HepG2 (cell line): ENCODE data around the gene ARG2. TPM values are rescaled to one million over a fixed set of nuclear protein-coding genes. Genes with fewer than 3 reads are reported as not detected.

Source experiments
- CBX5 ChIP-seq: sonication (generic); formaldehyde crosslinking; IDR thresholded peaks from 2 replicates; pipeline ENCODE4 v1.4.0; 2020; ENCODE audit warnings: missing genetic modification reagents, borderline replicate concordance
- NFIC ChIP-seq: IDR thresholded peaks from 2 replicates; pipeline ENCODE4 v1.6.1; 2012; ENCODE audit warnings: mild to moderate bottlenecking, low read length, inconsistent platforms
- PAX8 ChIP-seq: sonication (generic); formaldehyde crosslinking; IDR thresholded peaks from 2 replicates; pipeline ENCODE4 v1.8.0; 2022; ENCODE audit warnings: mild to moderate bottlenecking, missing genetic modification reagents, borderline replicate concordance
- XBP1 ChIP-seq: sonication (generic); formaldehyde crosslinking; IDR thresholded peaks from 2 replicates; pipeline ENCODE4 v1.5.0; 2020; ENCODE audit warnings: missing genetic modification reagents
- ZNF12 ChIP-seq: sonication (generic); formaldehyde crosslinking; IDR thresholded peaks from 2 replicates; pipeline ENCODE4 v1.5.0; 2020; ENCODE audit warnings: missing genetic modification reagents
- ZNF326 ChIP-seq: sonication (generic); formaldehyde crosslinking; IDR thresholded peaks from 2 replicates; pipeline ENCODE4 v1.4.0; 2020; ENCODE audit warnings: missing genetic modification reagents, borderline replicate concordance
- ZNF367 ChIP-seq: sonication (generic); formaldehyde crosslinking; IDR thresholded peaks from 2 replicates; pipeline ENCODE4 v1.4.0; 2020; ENCODE audit warnings: missing genetic modification reagents, borderline replicate concordance
- ZNF614 ChIP-seq: IDR thresholded peaks from 2 replicates; pipeline ENCODE4 v1.6.1; 2018; ENCODE audit warnings: missing biosample characterization, missing genetic modification reagents, inconsistent platforms, borderline replicate concordance
- ZNF660 ChIP-seq: sonication (generic); formaldehyde crosslinking; IDR thresholded peaks from 2 replicates; pipeline ENCODE4 v1.5.1; 2020; ENCODE audit warnings: mild to moderate bottlenecking, low read depth, missing genetic modification reagents, borderline replicate concordance
- ZNF775 ChIP-seq: sonication (generic); formaldehyde crosslinking; IDR thresholded peaks from 2 replicates; pipeline ENCODE4 v1.4.0; 2020; ENCODE audit warnings: missing genetic modification reagents, mild to moderate bottlenecking, moderate library complexity, borderline replicate concordance
- ZNF790 ChIP-seq: sonication (generic); formaldehyde crosslinking; IDR thresholded peaks from 2 replicates; pipeline ENCODE4 v1.8.0; 2022; ENCODE audit warnings: missing genetic modification reagents, mild to moderate bottlenecking, borderline replicate concordance
- ZNF816 ChIP-seq: sonication (generic); formaldehyde crosslinking; IDR thresholded peaks from 2 replicates; pipeline ENCODE4 v1.8.0; 2022; ENCODE audit warnings: missing genetic modification reagents, mild to moderate bottlenecking, borderline replicate concordance
- polyA plus RNA-seq, 8 experiments: library from polyadenylated mRNA; depleted of rRNA in 3 of 8; stranded (reverse) in 7 of 8; unstranded in 1 of 8; fragments of >200 nt; fragmentation: Illumina TruSeq in 4 of 8; extraction: Trizol in 4 of 8; gene quantifications; 2 replicates each; pipeline versions ENCODE4 v1.2.1 to v1.2.3, GENCODE V29; 2011 to 2016; ENCODE audit warnings: low read depth in 4 of 8, missing spikeins in 1 of 8, mixed read lengths in 1 of 8; ENCODE audit not compliant: insufficient read depth in 1 of 8
- total RNA-seq, 5 experiments: library from RNA; depleted of rRNA; stranded (reverse); fragments of >200 nt; fragmentation: Illumina TruSeq; extraction: Trizol; gene quantifications; 2 replicates each; pipeline ENCODE4 v1.2.3, GENCODE V29; 2016; ENCODE audit warnings: low read depth in 1 of 5
- TF ChIP-seq, protein P1 (sequence below): sonication (generic); formaldehyde crosslinking; IDR thresholded peaks from 2 replicates; pipeline ENCODE4 v1.4.0; 2020; ENCODE audit warnings: missing genetic modification reagents, mild to moderate bottlenecking, borderline replicate concordance
- TF ChIP-seq, protein P2 (sequence below): conservative IDR thresholded peaks from 2 replicates; pipeline ENCODE4 v1.6.1; 2018; ENCODE audit warnings: missing genetic modification reagents
- TF ChIP-seq, protein P3 (sequence below): sonication (generic); formaldehyde crosslinking; IDR thresholded peaks from 2 replicates; pipeline ENCODE4 v1.4.0; 2020; ENCODE audit warnings: missing genetic modification reagents
- TF ChIP-seq, protein P4 (sequence below): sonication (generic); formaldehyde crosslinking; conservative IDR thresholded peaks from 2 replicates; pipeline ENCODE4 v1.4.0; 2020; ENCODE audit warnings: missing genetic modification reagents
- TF ChIP-seq, protein P5 (sequence below): sonication (generic); formaldehyde crosslinking; IDR thresholded peaks from 2 replicates; pipeline ENCODE4; 2020; ENCODE audit warnings: missing genetic modification reagents, mild to moderate bottlenecking, borderline replicate concordance
- TF ChIP-seq, protein P6 (sequence below): sonication (generic); formaldehyde crosslinking; IDR thresholded peaks from 2 replicates; pipeline ENCODE4 v1.5.0; 2020; ENCODE audit warnings: missing genetic modification reagents, mild to moderate bottlenecking, borderline replicate concordance

ARG2 gene
- total and polyA plus RNA-seq, 2 of the 13 experiments (the other 11 are each of a cell fraction or from before 2014, with no cell fraction given) = 37.5 to 73.6 TPM

DNA sequence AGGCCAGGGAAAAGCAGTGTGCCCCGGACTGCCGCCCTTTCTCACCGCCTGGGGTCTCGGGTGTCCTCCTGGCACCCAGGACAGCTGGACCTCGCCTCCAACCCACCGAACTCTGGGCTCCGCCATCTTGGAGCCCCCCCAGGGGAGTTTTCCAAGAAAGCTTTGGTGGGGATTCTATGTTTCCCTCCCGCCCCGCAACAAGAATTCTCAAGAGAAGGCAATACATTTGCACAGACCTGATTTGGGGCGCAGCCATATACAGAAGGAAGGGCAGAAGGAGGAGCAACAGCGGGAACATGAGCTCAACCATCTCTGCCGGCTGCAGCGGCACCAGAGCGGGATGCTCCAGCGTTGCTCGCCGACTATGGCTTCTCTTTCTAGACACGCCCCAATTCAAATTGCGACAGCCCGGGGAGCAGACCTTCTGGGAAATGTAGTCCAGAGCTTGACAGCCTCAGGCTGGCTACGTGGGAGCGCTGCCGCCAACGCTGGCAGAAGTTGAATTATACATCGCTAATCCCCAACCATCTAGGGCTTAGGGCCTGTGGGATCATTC is 75.8 kb downstream of the ARG2 start, which contains the start of gene RDH11 (continued):
- TF ChIP-seq, protein P1, sequence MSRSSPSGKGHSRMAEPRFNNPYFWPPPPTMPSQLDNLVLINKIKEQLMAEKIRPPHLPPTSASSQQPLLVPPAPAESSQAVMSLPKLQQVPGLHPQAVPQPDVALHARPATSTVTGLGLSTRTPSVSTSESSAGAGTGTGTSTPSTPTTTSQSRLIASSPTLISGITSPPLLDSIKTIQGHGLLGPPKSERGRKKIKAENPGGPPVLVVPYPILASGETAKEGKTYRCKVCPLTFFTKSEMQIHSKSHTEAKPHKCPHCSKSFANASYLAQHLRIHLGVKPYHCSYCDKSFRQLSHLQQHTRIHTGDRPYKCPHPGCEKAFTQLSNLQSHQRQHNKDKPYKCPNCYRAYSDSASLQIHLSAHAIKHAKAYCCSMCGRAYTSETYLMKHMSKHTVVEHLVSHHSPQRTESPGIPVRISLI (CRISPR knock-in tag) = no peak
- TF ChIP-seq ZNF790 (CRISPR knock-in tag) (no peak), ZNF816 (CRISPR knock-in tag) (no peak; the same call in 1 of the 2 replicates), ZNF614 (peak; percentile 42; the same call in 1 of the 2 replicates), ZNF326 (CRISPR knock-in tag) (no peak), ZNF660 (no peak), ZNF12 (no peak), XBP1 (CRISPR knock-in tag) (no peak), PAX8 (CRISPR knock-in tag) (no peak), NFIC (no peak), ZNF775 (CRISPR knock-in tag) (no peak), ZNF367 (CRISPR knock-in tag) (no peak), CBX5 (no peak)
- TF ChIP-seq, protein P2, sequence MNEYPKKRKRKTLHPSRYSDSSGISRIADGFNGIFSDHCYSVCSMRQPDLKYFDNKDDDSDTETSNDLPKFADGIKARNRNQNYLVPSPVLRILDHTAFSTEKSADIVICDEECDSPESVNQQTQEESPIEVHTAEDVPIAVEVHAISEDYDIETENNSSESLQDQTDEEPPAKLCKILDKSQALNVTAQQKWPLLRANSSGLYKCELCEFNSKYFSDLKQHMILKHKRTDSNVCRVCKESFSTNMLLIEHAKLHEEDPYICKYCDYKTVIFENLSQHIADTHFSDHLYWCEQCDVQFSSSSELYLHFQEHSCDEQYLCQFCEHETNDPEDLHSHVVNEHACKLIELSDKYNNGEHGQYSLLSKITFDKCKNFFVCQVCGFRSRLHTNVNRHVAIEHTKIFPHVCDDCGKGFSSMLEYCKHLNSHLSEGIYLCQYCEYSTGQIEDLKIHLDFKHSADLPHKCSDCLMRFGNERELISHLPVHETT (CRISPR knock-in tag) = no peak
- TF ChIP-seq, protein P3, sequence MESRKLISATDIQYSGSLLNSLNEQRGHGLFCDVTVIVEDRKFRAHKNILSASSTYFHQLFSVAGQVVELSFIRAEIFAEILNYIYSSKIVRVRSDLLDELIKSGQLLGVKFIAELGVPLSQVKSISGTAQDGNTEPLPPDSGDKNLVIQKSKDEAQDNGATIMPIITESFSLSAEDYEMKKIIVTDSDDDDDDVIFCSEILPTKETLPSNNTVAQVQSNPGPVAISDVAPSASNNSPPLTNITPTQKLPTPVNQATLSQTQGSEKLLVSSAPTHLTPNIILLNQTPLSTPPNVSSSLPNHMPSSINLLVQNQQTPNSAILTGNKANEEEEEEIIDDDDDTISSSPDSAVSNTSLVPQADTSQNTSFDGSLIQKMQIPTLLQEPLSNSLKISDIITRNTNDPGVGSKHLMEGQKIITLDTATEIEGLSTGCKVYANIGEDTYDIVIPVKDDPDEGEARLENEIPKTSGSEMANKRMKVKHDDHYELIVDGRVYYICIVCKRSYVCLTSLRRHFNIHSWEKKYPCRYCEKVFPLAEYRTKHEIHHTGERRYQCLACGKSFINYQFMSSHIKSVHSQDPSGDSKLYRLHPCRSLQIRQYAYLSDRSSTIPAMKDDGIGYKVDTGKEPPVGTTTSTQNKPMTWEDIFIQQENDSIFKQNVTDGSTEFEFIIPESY (CRISPR knock-in tag) = no peak
- TF ChIP-seq, protein P4, sequence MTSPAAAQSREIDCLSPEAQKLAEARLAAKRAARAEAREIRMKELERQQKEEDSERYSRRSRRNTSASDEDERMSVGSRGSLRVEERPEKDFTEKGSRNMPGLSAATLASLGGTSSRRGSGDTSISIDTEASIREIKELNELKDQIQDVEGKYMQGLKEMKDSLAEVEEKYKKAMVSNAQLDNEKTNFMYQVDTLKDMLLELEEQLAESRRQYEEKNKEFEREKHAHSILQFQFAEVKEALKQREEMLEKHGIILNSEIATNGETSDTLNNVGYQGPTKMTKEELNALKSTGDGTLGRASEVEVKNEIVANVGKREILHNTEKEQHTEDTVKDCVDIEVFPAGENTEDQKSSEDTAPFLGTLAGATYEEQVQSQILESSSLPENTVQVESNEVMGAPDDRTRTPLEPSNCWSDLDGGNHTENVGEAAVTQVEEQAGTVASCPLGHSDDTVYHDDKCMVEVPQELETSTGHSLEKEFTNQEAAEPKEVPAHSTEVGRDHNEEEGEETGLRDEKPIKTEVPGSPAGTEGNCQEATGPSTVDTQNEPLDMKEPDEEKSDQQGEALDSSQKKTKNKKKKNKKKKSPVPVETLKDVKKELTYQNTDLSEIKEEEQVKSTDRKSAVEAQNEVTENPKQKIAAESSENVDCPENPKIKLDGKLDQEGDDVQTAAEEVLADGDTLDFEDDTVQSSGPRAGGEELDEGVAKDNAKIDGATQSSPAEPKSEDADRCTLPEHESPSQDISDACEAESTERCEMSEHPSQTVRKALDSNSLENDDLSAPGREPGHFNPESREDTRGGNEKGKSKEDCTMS = no peak
- TF ChIP-seq, protein P5, sequence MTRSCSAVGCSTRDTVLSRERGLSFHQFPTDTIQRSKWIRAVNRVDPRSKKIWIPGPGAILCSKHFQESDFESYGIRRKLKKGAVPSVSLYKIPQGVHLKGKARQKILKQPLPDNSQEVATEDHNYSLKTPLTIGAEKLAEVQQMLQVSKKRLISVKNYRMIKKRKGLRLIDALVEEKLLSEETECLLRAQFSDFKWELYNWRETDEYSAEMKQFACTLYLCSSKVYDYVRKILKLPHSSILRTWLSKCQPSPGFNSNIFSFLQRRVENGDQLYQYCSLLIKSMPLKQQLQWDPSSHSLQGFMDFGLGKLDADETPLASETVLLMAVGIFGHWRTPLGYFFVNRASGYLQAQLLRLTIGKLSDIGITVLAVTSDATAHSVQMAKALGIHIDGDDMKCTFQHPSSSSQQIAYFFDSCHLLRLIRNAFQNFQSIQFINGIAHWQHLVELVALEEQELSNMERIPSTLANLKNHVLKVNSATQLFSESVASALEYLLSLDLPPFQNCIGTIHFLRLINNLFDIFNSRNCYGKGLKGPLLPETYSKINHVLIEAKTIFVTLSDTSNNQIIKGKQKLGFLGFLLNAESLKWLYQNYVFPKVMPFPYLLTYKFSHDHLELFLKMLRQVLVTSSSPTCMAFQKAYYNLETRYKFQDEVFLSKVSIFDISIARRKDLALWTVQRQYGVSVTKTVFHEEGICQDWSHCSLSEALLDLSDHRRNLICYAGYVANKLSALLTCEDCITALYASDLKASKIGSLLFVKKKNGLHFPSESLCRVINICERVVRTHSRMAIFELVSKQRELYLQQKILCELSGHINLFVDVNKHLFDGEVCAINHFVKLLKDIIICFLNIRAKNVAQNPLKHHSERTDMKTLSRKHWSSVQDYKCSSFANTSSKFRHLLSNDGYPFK = peak; percentile 63; the same call in 1 of the 2 replicates
- TF ChIP-seq, protein P6, sequence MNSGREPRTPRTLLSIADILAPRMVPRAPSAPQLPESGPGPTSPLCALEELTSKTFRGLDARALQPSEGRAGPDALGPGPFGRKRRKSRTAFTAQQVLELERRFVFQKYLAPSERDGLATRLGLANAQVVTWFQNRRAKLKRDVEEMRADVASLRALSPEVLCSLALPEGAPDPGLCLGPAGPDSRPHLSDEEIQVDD (CRISPR knock-in tag) = no peak
